ENCODE results near the gene MBLAC1. TPM values are rescaled to one million over a fixed set of nuclear protein-coding genes. Genes with fewer than 3 reads are reported as not detected.

Gene MBLAC1
- total RNA-seq, 5 donors from 2014 or later (not counting 1 experiment from before 2014, with no cell fraction given), result 3.2 to 8.6 (median 5.3) TPM

- Histone ChIP-seq H3K36me3 (ENCODE audit: control insufficient read depth in 2 of 2, extremely low read depth in 1 of 2, insufficient read depth in 1 of 2, low read length in 1 of 2) (peaks cover 0 to 12% of the 10 kb centered on the region in 2 donors), H3K9me3 (no peaks in the 10 kb centered on the region), H3K4me3 (ENCODE audit: control insufficient read depth in 1 of 2, extremely low read depth in 1 of 2, low read length in 1 of 2) (peak within 1 kb of the TSS; percentile 92 to 98), H3K27me3 (replicated peaks in 1 of 2; ENCODE audit: control insufficient read depth in 2 of 2, extremely low read depth in 1 of 2, insufficient read depth in 2 of 2, low read length in 1 of 2) (no peaks in the 10 kb centered on the region), H3K27ac (ENCODE audit: low read length) (peak within 1 kb of the TSS; percentile 98), H3K4me1 (ENCODE audit: control insufficient read depth in 1 of 2, extremely low read depth in 1 of 2, insufficient read depth in 2 of 2, low read length in 2 of 2) (peaks cover 9 to 29% of the 10 kb centered on the region in 2 experiments)
- peak; percentile 72 to 79 (median 77) for ATAC-seq (replicated peaks in 1 of 4)
- Mint-ChIP-seq H3K36me3 (peaks cover 8% of the 10 kb centered on the region), H3K27me3 (no peaks in the 10 kb centered on the region), H3K4me1 (peaks cover 29 to 37% (median 29%) of the 10 kb centered on the region in 3 donors), H3K4me3 (peak within 1 kb of the TSS; percentile 86 to 98 (median 96)), H3K9me3 (no peaks in the 10 kb centered on the region), H3K27ac (peak within 1 kb of the TSS; percentile 99)
- ChIA-PET POLR2A (interaction anchor here in 1 of 2 donors (1.2 kb wide), 1 partner anchor 18 kb away, joined by 4 read pairs; the partner anchor contains the start of genes AP4M1 and MCM7), CTCF (interaction anchor here in 1 of 2 donors (0.6 to 1.8 kb wide), 8 partner anchors 12 to 1075 kb away, joined by 3 to 9 read pairs (median 4); partner anchors contain the start of genes AP4M1, MCM7 and TRIM4)
- 0% methylated on average over 35 of the region's 49 CpGs for WGBS (ENCODE audit: insufficient coverage)
- DNase-seq, result peak; percentile 86 to 97 (median 93)
Measured at GRCh38 chr7:100119072-100119969, 7.4 kb upstream of the MBLAC1 start, which contains the start of the genes CNPY4 and TAF6. Gene CNPY4 (plus strand): TSS chr7:100119634. CDS start chr7:100119745, 111 bp downstream. Gene TAF6 (minus strand): TSS chr7:100119358. CDS start chr7:100114209, 5,149 bp downstream.

- WGBS (ENCODE audit: insufficient coverage), result 8% methylated on average over 9 of the region's 19 CpGs
- DNase-seq, result peak; percentile 53 to 81 (median 66)
- H3K4me3 Mint-ChIP-seq, result peak overlapping the region; percentile 86 to 98 (median 96)
- POLR2A ChIA-PET, result interaction anchor here (0.6 to 1.2 kb wide), 4 partner anchors 19 to 81 kb away, joined by 3 to 4 read pairs (median 4); partner anchors contain the start of genes AP4M1 (in 1 of the 2) and MCM7 (in 1 of the 2)
- H3K4me3 ChIP-seq (ENCODE audit: control insufficient read depth in 1 of 2, extremely low read depth in 1 of 2, low read length in 1 of 2), result peak overlapping the region; percentile 92 to 98
- H3K9me3 ChIP-seq, result no peaks in the 10 kb centered on the region
- peaks cover 9 to 38% of the 10 kb centered on the region in 2 experiments for H3K4me1 ChIP-seq (ENCODE audit: control insufficient read depth in 1 of 2, extremely low read depth in 1 of 2, insufficient read depth in 2 of 2, low read length in 2 of 2)
- H3K27ac ChIP-seq (ENCODE audit: low read length), result peak overlapping the region; percentile 98
- H3K27me3 Mint-ChIP-seq, result no peaks in the 10 kb centered on the region
- peaks cover 35 to 46% (median 38%) of the 10 kb centered on the region in 3 donors for H3K4me1 Mint-ChIP-seq
- H3K36me3 Mint-ChIP-seq, result peaks cover 12% of the 10 kb centered on the region
- H3K36me3 ChIP-seq (ENCODE audit: control insufficient read depth in 2 of 2, extremely low read depth in 1 of 2, insufficient read depth in 1 of 2, low read length in 1 of 2), result peaks cover 0 to 13% of the 10 kb centered on the region in 2 donors
- H3K27ac Mint-ChIP-seq, result peak overlapping the region; percentile 99
- CTCF ChIA-PET, result interaction anchor here (0.6 to 1.8 kb wide), 10 partner anchors 9 to 1074 kb away, joined by 3 to 9 read pairs (median 3); partner anchors contain the start of genes AP4M1 (in 1 of the 2), MCM7 (in 1 of the 2) and TRIM4 (in 1 of the 2)
- H3K27me3 ChIP-seq (replicated peaks in 1 of 2; ENCODE audit: control insufficient read depth in 2 of 2, extremely low read depth in 1 of 2, insufficient read depth in 2 of 2, low read length in 1 of 2), result no peaks in the 10 kb centered on the region
- H3K9me3 Mint-ChIP-seq, result no peaks in the 10 kb centered on the region
- peak; percentile 69 to 72 (median 70) for ATAC-seq (replicated peaks in 1 of 4)
Measured at GRCh38 chr7:100119970-100120732, 6.6 kb upstream of the MBLAC1 start.

GRCh38 chr7:100120733-100121036 is 6.1 kb upstream of the MBLAC1 start:
- Mint-ChIP-seq H3K27me3 (no peaks in the 10 kb centered on the region), H3K36me3 (peaks cover 12% of the 10 kb centered on the region), H3K4me3 (peak overlapping the region; percentile 86 to 98 (median 96)), H3K27ac (peak overlapping the region; percentile 99), H3K9me3 (no peaks in the 10 kb centered on the region), H3K4me1 (peaks cover 40 to 51% (median 42%) of the 10 kb centered on the region in 3 donors)
- H3K36me3 ChIP-seq (ENCODE audit: control insufficient read depth in 2 of 2, extremely low read depth in 1 of 2, insufficient read depth in 1 of 2, low read length in 1 of 2), result peaks cover 0 to 13% of the 10 kb centered on the region in 2 donors
- H3K4me1 ChIP-seq (ENCODE audit: control insufficient read depth in 1 of 2, extremely low read depth in 1 of 2, insufficient read depth in 2 of 2, low read length in 2 of 2), result peaks cover 9 to 43% of the 10 kb centered on the region in 2 experiments
- no peaks in the 10 kb centered on the region for H3K9me3 ChIP-seq
- H3K27me3 ChIP-seq (replicated peaks in 1 of 2; ENCODE audit: control insufficient read depth in 2 of 2, extremely low read depth in 1 of 2, insufficient read depth in 2 of 2, low read length in 1 of 2), result no peaks in the 10 kb centered on the region
- peak overlapping the region in 1 of 2 donors; percentile 92 for H3K4me3 ChIP-seq (ENCODE audit: control insufficient read depth in 1 of 2, extremely low read depth in 1 of 2, low read length in 1 of 2)
- POLR2A ChIA-PET, result interaction anchor here (0.6 to 1.2 kb wide), 5 partner anchors 20 to 491 kb away, joined by 3 to 9 read pairs (median 4); partner anchors contain the start of genes AP4M1 (in 1 of the 2) and MCM7 (in 1 of the 2)
- CTCF ChIA-PET, result interaction anchor here (0.6 to 1.8 kb wide), 7 partner anchors 9 to 201 kb away, joined by 3 to 9 read pairs (median 3); partner anchors contain the start of genes AP4M1 (in 1 of the 2), MCM7 (in 1 of the 2) and TRIM4 (in 1 of the 2)
- 20% methylated on average over 1 of the region's 1 CpG for WGBS (ENCODE audit: insufficient coverage)
- ATAC-seq (replicated peaks in 1 of 4) (no peak), DNase-seq (no peak)
- H3K27ac ChIP-seq (ENCODE audit: low read length), result peak overlapping the region; percentile 98

- DNase-seq (no peak), ATAC-seq (replicated peaks in 1 of 4) (no peak)
- peaks cover 50 to 53% (median 52%) of the 10 kb centered on the region in 3 donors for H3K4me1 Mint-ChIP-seq
- ChIA-PET POLR2A (interaction anchor here in 1 of 2 donors (0.6 kb wide), 1 partner anchor 41 kb away, joined by 3 read pairs; no protein-coding TSS in a partner anchor), CTCF (interaction anchor here (0.6 to 0.7 kb wide), 3 partner anchors 19 to 361 kb away, joined by 4 to 5 read pairs (median 4); no protein-coding TSS in a partner anchor)
- no peaks in the 10 kb centered on the region for H3K27me3 Mint-ChIP-seq
- no peaks in the 10 kb centered on the region for H3K9me3 Mint-ChIP-seq
- WGBS (ENCODE audit: insufficient coverage), result 98% methylated on average over 7 of the region's 13 CpGs
- peaks cover 9 to 52% of the 10 kb centered on the region in 2 experiments for H3K4me1 ChIP-seq (ENCODE audit: control insufficient read depth in 1 of 2, extremely low read depth in 1 of 2, insufficient read depth in 2 of 2, low read length in 2 of 2)
- peaks cover 0 to 13% of the 10 kb centered on the region in 2 donors for H3K36me3 ChIP-seq (ENCODE audit: control insufficient read depth in 2 of 2, extremely low read depth in 1 of 2, insufficient read depth in 1 of 2, low read length in 1 of 2)
- H3K27me3 ChIP-seq (replicated peaks in 1 of 2; ENCODE audit: control insufficient read depth in 2 of 2, extremely low read depth in 1 of 2, insufficient read depth in 2 of 2, low read length in 1 of 2), result no peaks in the 10 kb centered on the region
- no peaks in the 10 kb centered on the region for H3K9me3 ChIP-seq
- peaks cover 12% of the 10 kb centered on the region for H3K36me3 Mint-ChIP-seq
- H3K4me3 ChIP-seq (ENCODE audit: control insufficient read depth in 1 of 2, extremely low read depth in 1 of 2, low read length in 1 of 2), result no peak overlapping the region
- H3K4me3 Mint-ChIP-seq, result no peak overlapping the region
- H3K27ac Mint-ChIP-seq, result peak overlapping the region in 1 of 2 donors; percentile 46
- no peak overlapping the region for H3K27ac ChIP-seq (ENCODE audit: low read length)
Measured at GRCh38 chr7:100122067-100122466, 4.7 kb upstream of the MBLAC1 start.

- no peaks in the 10 kb centered on the region for H3K9me3 Mint-ChIP-seq
- H3K36me3 Mint-ChIP-seq, result peaks cover 12% of the 10 kb centered on the region
- H3K4me3 Mint-ChIP-seq, result no peak overlapping the region
- DNase-seq (no peak), ATAC-seq (replicated peaks in 1 of 4) (no peak)
- WGBS (ENCODE audit: insufficient coverage), result 100% methylated on average over 1 of the region's 1 CpG
- Histone ChIP-seq H3K27me3 (replicated peaks in 1 of 2; ENCODE audit: control insufficient read depth in 2 of 2, extremely low read depth in 1 of 2, insufficient read depth in 2 of 2, low read length in 1 of 2) (no peaks in the 10 kb centered on the region), H3K36me3 (ENCODE audit: control insufficient read depth in 2 of 2, extremely low read depth in 1 of 2, insufficient read depth in 1 of 2, low read length in 1 of 2) (peaks cover 0 to 13% of the 10 kb centered on the region in 2 donors), H3K4me3 (ENCODE audit: control insufficient read depth in 1 of 2, extremely low read depth in 1 of 2, low read length in 1 of 2) (no peak overlapping the region), H3K9me3 (no peaks in the 10 kb centered on the region), H3K27ac (ENCODE audit: low read length) (no peak overlapping the region), H3K4me1 (ENCODE audit: control insufficient read depth in 1 of 2, extremely low read depth in 1 of 2, insufficient read depth in 2 of 2, low read length in 2 of 2) (peaks cover 9 to 52% of the 10 kb centered on the region in 2 experiments)
- CTCF ChIA-PET, result interaction anchor here (0.5 to 0.6 kb wide), 3 partner anchors 12 to 360 kb away, joined by 4 to 5 read pairs (median 4); no protein-coding TSS in a partner anchor
- POLR2A ChIA-PET, result interaction anchor here in 1 of 2 donors (0.6 kb wide), 1 partner anchor 42 kb away, joined by 3 read pairs; no protein-coding TSS in a partner anchor
- peak overlapping the region in 1 of 2 donors; percentile 28 for H3K27ac Mint-ChIP-seq
- peaks cover 50 to 53% (median 52%) of the 10 kb centered on the region in 3 donors for H3K4me1 Mint-ChIP-seq
- H3K27me3 Mint-ChIP-seq, result no peaks in the 10 kb centered on the region
Measured at GRCh38 chr7:100122568-100122967, 4.2 kb upstream of the MBLAC1 start.

Data from T-cell (primary cell).